ENCODE measurements around the gene ZNF221.

DNA sequence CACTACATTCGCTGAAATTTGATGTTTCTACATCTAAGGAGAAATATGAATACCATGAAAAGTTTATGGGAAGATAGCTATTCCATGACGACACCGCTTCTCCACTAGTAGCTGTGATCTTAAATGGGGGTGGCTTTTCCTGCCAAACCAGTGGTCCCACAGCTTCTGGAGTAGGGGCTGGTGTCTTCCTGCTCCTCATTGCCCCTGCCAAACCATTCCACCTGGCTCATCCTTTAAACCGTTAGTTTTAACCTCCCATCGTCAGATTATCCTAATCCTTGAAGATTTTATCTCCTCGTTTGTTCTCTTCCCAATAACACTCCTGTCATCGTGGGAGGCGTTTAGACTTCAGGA is 51.2 kb downstream of the ZNF221 start:
- TF ChIP-seq CTCF (IDR thresholded peaks at IDR 0.05; ENCODE audit: low read depth, low read length, poor library complexity, severe bottlenecking) (no peak), EZH2phosphoT487 (IDR thresholded peaks at IDR 0.05; ENCODE audit: borderline replicate concordance, low read length) (no peak)

Measured in DOHH2 (cell line).